Measurements from ENCODE around the gene DEAF1. TPM values are rescaled to one million over a fixed set of nuclear protein-coding genes. Genes with fewer than 3 reads are reported as not detected.

DEAF1 gene
- total and polyA plus RNA-seq, 2 donors (not counting 3 experiments of a cell fraction or from before 2014, with no cell fraction given), result 43.6 to 55.7 TPM

GRCh38 chr11:629237-629583 lies 65.8 kb downstream of the DEAF1 start:
- H3K79me2 ChIP-seq (ENCODE audit: control insufficient read depth, insufficient read depth, low read length), result no peaks in the 10 kb centered on the region
- dilution Hi-C loops (cut with MboI; ENCODE audit: extremely low pct_ligation_motif_present, low sequenced_read_pairs), result no loop called here
- ChIA-PET CTCF (interaction anchor here (0.7 kb wide), 1 partner anchor 130 kb away, joined by 3 read pairs; no protein-coding TSS in a partner anchor), POLR2A (no interaction called here)
- no peaks in the 10 kb centered on the region for H3K4me1 ChIP-seq (ENCODE audit: control insufficient read depth, extremely low read depth, insufficient read depth, low read length)
- FAIRE-seq (no peak), DNase-seq (ENCODE audit: low read depth, low spot score) (no peak)
- no peak overlapping the region for H3K4me2 ChIP-seq (ENCODE audit: insufficient read depth, low read length)
- TF ChIP-seq POLR2AphosphoS5 (IDR thresholded peaks at IDR 0.05; ENCODE audit: insufficient read depth, low read depth, low read length) (no peak), GATA2 (IDR thresholded peaks at IDR 0.05; ENCODE audit: insufficient read depth, insufficient read length, low read depth, low read length) (no peak), EZH2 (IDR thresholded peaks at IDR 0.05; ENCODE audit: borderline replicate concordance, low read depth, low read length, severe bottlenecking) (no peak), CTCF (IDR thresholded peaks at IDR 0.05; ENCODE audit: extremely low read depth in 1 of 2, insufficient read depth in 1 of 2, low read depth in 1 of 2, low read length in 2 of 2) (no peak), MAX (IDR thresholded peaks at IDR 0.05; ENCODE audit: insufficient read depth, insufficient read length) (no peak), MYC (IDR thresholded peaks at IDR 0.05; ENCODE audit: low read depth, low read length) (no peak), POLR2A (IDR thresholded peaks at IDR 0.05; ENCODE audit: low read depth, low read length) (no peak), JUN (IDR thresholded peaks at IDR 0.05; ENCODE audit: borderline replicate concordance, insufficient read depth, insufficient read length, low read depth) (no peak), FOS (IDR thresholded peaks at IDR 0.05; ENCODE audit: borderline replicate concordance, insufficient read depth, low read length) (no peak)
- peaks cover 4 to 14% of the 10 kb centered on the region in 2 experiments for H3K27me3 ChIP-seq (ENCODE audit: control insufficient read depth in 2 of 2, insufficient read depth in 2 of 2, low read length in 2 of 2)
- BruUV-seq (replicated peaks), result no TSS peak
- no peaks in the 10 kb centered on the region for H3K9me3 ChIP-seq (replicated peaks; ENCODE audit: control insufficient read depth, insufficient read depth, low read length)
- H3K36me3 ChIP-seq (ENCODE audit: control insufficient read depth in 2 of 2, extremely low read depth in 1 of 2, insufficient read depth in 2 of 2, low read length in 2 of 2), result no peaks in the 10 kb centered on the region
- H3K4me3 ChIP-seq (replicated peaks in 1 of 3; ENCODE audit: insufficient read depth in 1 of 3, low read depth in 1 of 3, low read length in 3 of 3), result no peak overlapping the region
- H2AFZ ChIP-seq (ENCODE audit: low read depth, low read length), result no peak overlapping the region
- H3K9me1 ChIP-seq (replicated peaks; ENCODE audit: control insufficient read depth, extremely low read depth, insufficient read depth, low read length), result no peaks in the 10 kb centered on the region
- intact Hi-C loops (cut with micrococcal nuclease), result no loop called here
- no peak overlapping the region for H3K9ac ChIP-seq (replicated peaks; ENCODE audit: extremely low read depth, insufficient read depth, low read length)
- no peaks in the 10 kb centered on the region for H4K20me1 ChIP-seq (replicated peaks; ENCODE audit: control insufficient read depth, extremely low read depth, insufficient read depth, low read length)
- no peak overlapping the region for H3K27ac ChIP-seq (ENCODE audit: insufficient read depth, low read depth, low read length)

Data from endothelial cell of umbilical vein (primary cell).